GM12873 (cell line): ENCODE results near the gene SPEG.

ENCODE experiments used
- CTCF ChIP-seq: IDR thresholded peaks from 2 replicates; pipeline ENCODE4 v1.5.1; 2012; ENCODE audit warnings: low read depth, mild to moderate bottlenecking, moderate library complexity, low read length, control low read depth; ENCODE audit not compliant: insufficient read depth; ENCODE audit errors: missing control alignments

Gene SPEG

GRCh38 chr2:219524817-219525216 lies 90.2 kb downstream of the SPEG start:
- no peak for TF ChIP-seq CTCF

- TF ChIP-seq CTCF, result no peak
Measured at GRCh38 chr2:219525533-219526232, 91.0 kb downstream of the SPEG start.

- TF ChIP-seq CTCF, result no peak
Measured at GRCh38 chr2:219526320-219527075, 91.9 kb downstream of the SPEG start.

- no peak for TF ChIP-seq CTCF
Measured at GRCh38 chr2:219527076-219527394, 92.4 kb downstream of the SPEG start.

- no peak for TF ChIP-seq CTCF
Measured at GRCh38 chr2:219527472-219527871, 92.8 kb downstream of the SPEG start.

- TF ChIP-seq CTCF, result peak; percentile 96
Measured at GRCh38 chr2:219530048-219530963, 95.7 kb downstream of the SPEG start.
